HCT116 (cell line): ENCODE measurements around the gene ARHGEF1. TPM values are rescaled to one million over a fixed set of nuclear protein-coding genes. Genes with fewer than 3 reads are reported as not detected.

Source experiments
- microRNA-seq: library from miRNA; unstranded; fragments of <30 nt; microRNA quantifications from one replicate; pipeline ENCODE4, GENCODE V29; 2016; ENCODE audit warnings: borderline number of aligned reads
- total RNA-seq: library from RNA; stranded (reverse); gene quantifications from one replicate; pipeline ENCODE4 v1.2.1, GENCODE V29; 2021; ENCODE audit not compliant: unreplicated experiment

Gene ARHGEF1
- total RNA-seq, 1 experiment from 2014 or later: 110 TPM

Small RNA genes lying within 50 kb of the gene (microRNA-seq; reads per million reads assigned to microRNA genes)
- gene MIR6797: 1.6 reads per million

Other genes with a start within 250 kb of the ARHGEF1 start
- not detected for gene CEACAM7, start 194.9 kb upstream of the ARHGEF1 start, total RNA-seq
- gene CEACAM5, start 174.6 kb upstream of the ARHGEF1 start, total RNA-seq: 0.22 TPM
- gene CEACAM6, start 127.7 kb upstream of the ARHGEF1 start, total RNA-seq: 0.59 TPM
- gene CEACAM3, start 86.6 kb upstream of the ARHGEF1 start, total RNA-seq: not detected
- gene LYPD4, start 38.5 kb upstream of the ARHGEF1 start, total RNA-seq: not detected
- gene DMRTC2, start 38.1 kb upstream of the ARHGEF1 start, total RNA-seq: not detected
- gene RPS19, start 22.9 kb upstream of the ARHGEF1 start, total RNA-seq: 3,020 TPM
- gene CD79A, start 5.9 kb upstream of the ARHGEF1 start, total RNA-seq: 0.69 TPM
- 0.79 TPM for gene ERFL, start 45.3 kb downstream of the ARHGEF1 start, total RNA-seq
- gene RABAC1, start 76.1 kb downstream of the ARHGEF1 start, total RNA-seq: 66.3 TPM
- 34.7 TPM for gene ATP1A3, start 111.0 kb downstream of the ARHGEF1 start, total RNA-seq
- 1.7 TPM for gene GRIK5, start 187.0 kb downstream of the ARHGEF1 start, total RNA-seq
- gene ZNF574, start 193.0 kb downstream of the ARHGEF1 start, total RNA-seq: 24.6 TPM
- gene POU2F2, start 249.3 kb downstream of the ARHGEF1 start, total RNA-seq: 0.89 TPM